ELR (cell line): ENCODE data around the gene ZNF432.
"Not testable (repeated sequence)": the region's sequence is repeated elsewhere in the genome, so short reads cannot be mapped to it uniquely, and the experiment has no call there.

ENCODE experiments used
- DNase-seq: peaks from one replicate; pipeline ENCODE4 v3.0.0-alpha.2; 2015; ENCODE audit warnings: low read depth

The ZNF432 gene

DNA sequence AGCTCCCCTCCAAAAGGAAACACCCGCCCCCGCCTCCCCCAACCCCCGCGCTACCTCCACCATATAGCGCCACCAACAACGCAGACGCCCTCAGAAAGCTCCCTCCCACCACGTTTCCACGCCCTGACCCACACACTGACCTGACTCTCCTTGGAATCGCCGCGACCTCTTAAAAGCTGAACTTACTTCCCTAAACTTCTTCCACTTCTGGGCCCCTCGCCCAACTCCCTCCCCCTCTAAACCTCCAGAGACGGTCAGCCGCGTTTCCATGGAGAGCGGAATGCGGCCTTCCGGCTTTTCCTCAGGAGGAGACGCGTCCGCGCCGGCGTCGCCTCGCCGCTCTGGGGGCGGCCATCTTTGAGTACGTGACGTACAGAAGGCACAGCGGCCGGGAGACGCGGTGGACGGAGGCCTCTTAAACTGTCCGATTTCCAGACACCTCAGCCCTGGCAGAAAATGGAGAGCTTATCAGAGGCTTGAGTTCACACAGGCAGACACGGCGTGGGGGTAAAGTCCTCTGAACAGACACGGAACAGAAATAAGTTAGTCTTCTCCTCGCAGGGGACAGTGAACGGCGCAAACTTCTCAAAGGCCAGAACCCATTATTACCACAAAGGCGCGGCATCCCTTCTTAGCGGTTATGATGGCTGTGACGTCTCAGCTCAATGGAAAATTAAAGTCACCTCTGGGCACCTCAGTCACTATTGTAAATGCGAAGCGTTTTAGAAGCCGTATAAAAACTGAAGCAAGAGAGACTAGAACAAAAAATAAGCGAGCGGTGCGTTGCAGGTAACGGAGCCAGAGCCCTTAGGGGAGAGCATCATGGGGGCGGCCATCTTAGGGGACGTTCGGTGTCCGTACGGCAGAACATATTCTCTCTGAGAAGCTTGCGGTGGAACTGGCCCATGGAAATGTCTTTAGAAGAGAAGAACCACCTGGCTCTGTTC lies at the start of gene ZNF432:
ZNF432 (minus strand) TSS at position 284 of the 947 bp plus-strand sequence. CDS start 1,970 bp downstream, outside the sequence.
- DNase-seq = peak; percentile 90

DNA sequence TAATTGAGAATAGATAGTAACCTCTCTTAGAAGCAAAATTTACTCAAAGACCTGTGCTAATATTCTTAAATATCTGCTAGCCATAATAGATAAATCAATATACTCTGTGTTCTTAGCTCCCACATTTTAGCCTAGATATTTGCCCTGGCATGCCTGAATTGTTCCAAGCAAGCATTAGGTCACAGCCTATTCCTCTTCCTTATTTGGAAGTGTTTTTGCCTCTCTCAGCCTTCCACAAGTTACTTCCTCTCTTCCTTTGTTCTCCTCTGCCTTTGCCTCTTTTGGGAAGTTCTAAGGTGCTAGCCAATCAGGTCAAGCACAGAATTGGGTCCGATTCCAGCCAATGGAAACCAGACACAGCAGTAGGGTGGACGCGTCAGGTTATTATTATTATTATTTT lies 47.8 kb upstream of the ZNF432 start:
- not testable (repeated sequence) for DNase-seq

DNA sequence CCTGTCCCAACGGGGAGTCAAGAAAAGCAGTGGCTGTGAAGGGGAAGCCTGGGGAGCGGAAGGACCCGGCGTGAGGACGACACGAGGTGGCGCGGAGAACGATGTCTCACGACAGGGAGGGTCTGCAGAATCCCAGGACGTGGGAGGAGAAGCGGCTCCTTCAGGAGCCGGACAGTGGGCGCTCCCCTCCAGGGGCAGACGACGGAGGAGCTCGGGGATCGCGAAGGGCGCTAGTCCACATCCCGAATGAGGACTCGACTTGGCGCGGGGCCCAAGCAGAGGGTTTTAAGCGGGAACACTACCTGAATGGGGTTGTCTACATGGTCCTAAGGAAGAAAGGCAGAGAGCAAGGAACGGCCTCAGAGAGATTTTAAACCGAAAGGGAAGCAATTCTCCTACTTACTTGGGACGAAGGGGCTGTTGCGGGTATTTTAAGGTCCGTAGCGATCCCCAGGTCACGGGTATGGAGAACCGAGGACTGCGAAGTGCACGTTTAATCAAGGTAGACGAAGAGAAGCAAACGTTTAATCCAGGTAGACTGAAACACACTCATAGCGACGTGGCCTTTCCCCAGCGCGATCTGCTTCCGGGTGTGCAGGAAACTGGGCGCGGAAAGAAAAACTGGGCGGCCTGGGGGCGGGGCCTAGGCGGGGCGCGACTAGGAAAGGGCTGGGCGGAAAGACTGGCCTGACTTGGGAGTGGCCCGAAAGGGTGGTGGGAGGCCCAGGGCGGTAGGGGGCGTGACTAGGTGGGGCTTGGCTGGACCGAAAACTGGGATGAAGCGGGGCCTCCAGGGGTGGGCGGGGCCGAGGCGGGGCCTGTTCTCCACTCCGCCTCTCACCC lies 46.8 kb upstream of the ZNF432 start, which contains the start of gene ZNF841:
ZNF841 (minus strand) TSS at position 594 of the 843 bp plus-strand sequence. CDS start 10,964 bp downstream, outside the sequence.
- DNase-seq = peak; percentile 94

- DNase-seq = peak; percentile 10
Observed at GRCh38 chr19:52094526-52095130, 46.0 kb upstream of the ZNF432 start.

GRCh38 chr19:52086481-52086880 lies 37.8 kb upstream of the ZNF432 start:
- peak; percentile 12 for DNase-seq

- peak; percentile 73 for DNase-seq
Observed at GRCh38 chr19:52070496-52070895, 21.9 kb upstream of the ZNF432 start.

- no peak for DNase-seq
Observed at GRCh38 chr19:52069653-52070052, 21.0 kb upstream of the ZNF432 start.

DNA sequence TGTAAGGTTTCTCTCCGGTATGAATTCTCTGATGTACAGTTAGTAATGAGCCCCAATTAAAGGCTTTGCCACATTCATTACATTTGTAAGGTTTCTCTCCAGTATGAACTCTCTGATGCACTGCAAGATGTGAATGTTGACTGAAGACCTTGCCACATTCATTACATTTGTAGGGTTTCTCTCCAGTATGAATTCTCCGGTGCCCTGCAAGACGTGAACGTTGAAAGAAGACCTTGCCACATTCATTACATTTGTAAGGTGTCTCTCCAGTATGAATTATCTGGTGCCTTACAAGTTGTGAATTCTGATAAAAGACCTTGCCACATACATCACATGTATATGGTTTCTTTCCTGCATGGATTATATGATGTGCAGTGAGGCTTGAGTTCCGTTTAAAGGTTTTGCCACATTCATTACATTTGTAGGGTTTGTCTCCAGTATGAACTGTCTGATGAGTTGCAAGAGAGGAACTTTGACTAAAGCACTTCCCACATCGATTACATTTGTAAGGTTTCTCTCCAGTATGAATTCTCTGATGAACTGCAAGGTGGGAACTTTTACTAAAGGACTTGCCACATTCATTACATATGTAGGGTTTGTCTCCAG lies 17.7 kb upstream of the ZNF432 start:
- DNase-seq = no peak

DNA sequence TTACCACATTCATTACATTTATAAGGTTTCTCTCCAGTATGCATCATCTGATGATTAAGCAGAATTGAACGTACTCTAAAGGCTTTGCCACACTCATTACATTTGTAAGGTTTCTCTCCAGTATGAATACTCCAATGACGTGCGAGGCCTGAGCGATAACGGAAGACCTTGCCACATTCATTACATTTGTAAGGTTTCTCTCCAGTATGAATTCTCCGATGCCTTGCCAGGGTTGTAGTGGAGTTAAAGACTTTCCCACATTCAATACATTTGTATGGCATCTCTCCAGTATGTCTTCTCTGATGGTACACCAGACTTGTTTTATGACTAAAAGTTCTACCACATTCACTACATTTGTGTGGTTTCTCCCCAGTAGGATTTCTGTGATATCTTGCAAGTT lies 16.8 kb upstream of the ZNF432 start:
- no peak for DNase-seq

DNA sequence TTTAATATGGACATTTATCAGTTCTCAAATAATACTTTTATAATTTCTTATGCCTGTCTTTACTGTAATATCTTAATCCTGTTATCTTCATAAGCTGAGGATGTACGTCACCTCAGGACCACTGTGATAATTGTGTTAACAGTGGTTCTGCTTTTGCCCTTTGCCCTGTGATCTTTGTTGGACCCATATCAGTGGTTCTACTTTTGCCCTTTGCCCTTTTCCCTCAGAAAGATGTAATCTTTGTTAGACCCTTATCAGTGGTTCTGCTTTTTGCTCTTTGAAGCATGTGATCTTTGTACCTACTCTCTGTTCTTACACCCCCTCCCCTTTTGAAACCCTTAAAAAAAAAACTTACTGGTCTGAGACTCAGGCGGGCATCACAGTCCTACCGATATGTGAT lies 7.8 kb upstream of the ZNF432 start:
- DNase-seq = not testable (repeated sequence)

GRCh38 chr19:52051736-52052135 lies 3.1 kb upstream of the ZNF432 start:
- not testable (repeated sequence) for DNase-seq

- no peak for DNase-seq
Observed at GRCh38 chr19:52039169-52039568, 9.5 kb downstream of the ZNF432 start.

- DNase-seq = peak; percentile 11
Observed at GRCh38 chr19:52034051-52034728, 14.4 kb downstream of the ZNF432 start.

- no peak for DNase-seq
Observed at GRCh38 chr19:52028780-52029123, 19.9 kb downstream of the ZNF432 start.

DNA sequence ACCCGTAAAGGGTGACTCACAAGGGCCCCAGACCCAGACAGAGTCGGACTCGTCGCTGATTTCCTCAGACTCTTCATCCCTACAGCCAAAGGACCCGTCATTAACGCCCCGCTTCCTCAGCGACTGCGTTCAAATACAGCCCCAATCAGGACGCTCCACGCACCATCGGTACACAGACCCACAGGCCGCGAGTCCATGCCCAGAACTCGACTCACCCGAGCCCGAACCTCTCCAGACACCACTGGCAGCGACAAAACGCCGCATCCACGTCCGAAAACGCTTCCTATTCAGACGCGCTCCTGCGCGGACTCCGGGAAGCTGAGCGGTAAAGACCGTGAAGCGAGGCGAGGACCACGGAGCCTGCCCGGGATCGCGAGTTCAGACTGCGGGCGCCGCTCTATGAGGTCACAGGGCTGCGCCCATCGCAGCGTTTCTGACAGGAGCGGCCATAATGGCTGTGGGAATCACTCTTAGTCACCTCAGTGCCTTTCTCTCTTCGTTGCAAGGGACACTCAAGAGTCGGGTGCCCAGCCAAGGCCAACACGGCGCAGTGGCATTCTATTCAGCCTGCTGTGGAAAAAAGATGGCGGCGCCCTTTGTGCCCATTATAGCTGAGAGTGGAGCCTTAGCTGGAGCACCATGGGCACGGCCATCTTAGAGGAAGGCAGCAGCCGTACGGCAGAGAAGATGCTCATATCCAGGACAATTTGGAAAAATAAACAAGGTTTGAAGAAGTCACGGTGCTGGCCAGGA lies 20.4 kb downstream of the ZNF432 start, which contains the start of gene ZNF614:
ZNF614 (minus strand) TSS at position 353 of the 753 bp plus-strand sequence. CDS start 2,634 bp downstream, outside the sequence.
- peak; percentile 90 for DNase-seq

DNA sequence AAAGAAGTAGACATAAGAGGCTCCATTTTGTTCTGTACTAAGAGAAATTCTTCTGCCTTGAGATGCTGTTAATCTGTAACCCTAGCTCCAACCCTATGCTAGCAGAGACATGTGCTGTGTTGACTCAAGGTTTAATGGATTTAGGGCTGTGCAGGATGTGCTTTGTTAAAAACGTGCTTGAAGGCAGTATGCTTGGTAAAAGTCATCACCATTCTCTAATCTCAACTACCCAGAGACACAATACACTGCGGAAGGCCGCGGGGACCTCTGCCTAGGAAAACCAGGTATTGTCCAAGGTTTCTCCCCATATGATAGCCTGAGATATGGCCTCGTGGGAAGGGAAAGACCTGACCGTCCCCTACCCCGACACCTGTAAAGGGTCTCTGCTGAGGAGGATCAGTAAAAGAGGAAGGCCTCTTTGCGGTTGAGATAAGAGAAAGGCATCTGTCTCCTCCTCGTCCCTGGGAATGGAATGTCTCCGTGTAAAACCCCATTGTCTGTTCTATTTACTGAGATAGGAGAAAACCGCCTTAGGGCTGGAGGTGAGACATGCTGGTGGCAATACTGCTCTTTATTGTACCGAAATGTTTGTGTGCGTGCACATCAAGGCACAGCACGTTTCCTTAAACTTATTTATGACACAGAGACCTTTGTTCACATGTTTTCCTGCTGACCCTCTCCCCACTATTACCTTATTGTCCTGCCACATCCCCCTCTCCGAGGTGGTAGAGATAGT lies 22.2 kb downstream of the ZNF432 start:
- DNase-seq = not testable (repeated sequence)

DNA sequence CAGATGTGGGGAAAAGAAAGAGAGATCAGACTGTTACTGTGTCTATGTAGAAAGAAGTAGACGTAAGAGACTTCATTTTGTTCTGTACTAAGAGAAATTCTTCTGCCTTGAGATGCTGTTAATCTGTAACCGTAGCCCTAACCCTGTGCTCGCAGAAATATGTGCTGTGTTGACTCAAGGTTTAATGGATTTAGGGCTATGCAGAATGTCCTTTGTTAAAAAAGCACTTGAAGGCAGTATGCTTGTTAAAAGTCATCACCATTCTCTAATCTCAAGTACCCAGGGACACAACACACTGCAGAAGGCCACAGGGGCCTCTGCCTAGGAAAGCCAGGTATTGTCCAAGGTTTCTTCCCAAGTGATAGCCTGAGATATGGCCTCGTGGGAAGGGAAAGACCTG lies 24.2 kb downstream of the ZNF432 start:
- not testable (repeated sequence) for DNase-seq

GRCh38 chr19:52022193-52022592 lies 26.4 kb downstream of the ZNF432 start:
- DNase-seq = no peak

- DNase-seq = no peak
Observed at GRCh38 chr19:52020506-52020905, 28.1 kb downstream of the ZNF432 start.

DNA sequence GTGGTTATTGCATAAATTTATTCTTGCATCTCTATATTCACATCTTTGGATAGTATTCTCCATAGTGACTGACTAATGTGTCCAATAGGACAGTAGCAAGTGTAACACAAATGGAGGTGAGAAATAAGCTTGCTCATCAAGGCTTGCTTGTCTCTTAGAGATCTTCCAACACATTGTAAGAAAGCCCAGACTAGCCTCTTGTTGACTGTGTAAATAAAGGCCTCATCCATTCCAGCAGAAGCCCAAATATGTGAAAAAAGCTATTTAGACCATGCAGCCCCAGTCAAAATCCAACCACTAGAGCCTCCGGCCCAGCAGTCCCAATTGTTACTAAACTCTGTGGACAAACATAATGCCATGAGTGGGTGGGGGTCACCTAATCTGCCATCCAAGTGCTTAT lies 38.0 kb downstream of the ZNF432 start:
- DNase-seq = no peak
